NK-92 (cell line): ENCODE results near the gene SLC17A3.

Experiments
- DNase-seq: peaks from one replicate; lab custom pipeline; 2025; ENCODE audit not compliant: unreplicated experiment; lab: John Stamatoyannopoulos, UW

SLC17A3 gene

GRCh38 chr6:25874118-25874517 lies at the start of gene SLC17A3:
TSS of gene SLC17A3 (minus strand) at chr6:25874243. CDS start at chr6:25868387, 5,856 bp downstream.
- DNase-seq, result no peak

- no peak for DNase-seq
These were observed 48.3 kb upstream of the SLC17A3 start for GRCh38 chr6:25922301-25922700.

DNA sequence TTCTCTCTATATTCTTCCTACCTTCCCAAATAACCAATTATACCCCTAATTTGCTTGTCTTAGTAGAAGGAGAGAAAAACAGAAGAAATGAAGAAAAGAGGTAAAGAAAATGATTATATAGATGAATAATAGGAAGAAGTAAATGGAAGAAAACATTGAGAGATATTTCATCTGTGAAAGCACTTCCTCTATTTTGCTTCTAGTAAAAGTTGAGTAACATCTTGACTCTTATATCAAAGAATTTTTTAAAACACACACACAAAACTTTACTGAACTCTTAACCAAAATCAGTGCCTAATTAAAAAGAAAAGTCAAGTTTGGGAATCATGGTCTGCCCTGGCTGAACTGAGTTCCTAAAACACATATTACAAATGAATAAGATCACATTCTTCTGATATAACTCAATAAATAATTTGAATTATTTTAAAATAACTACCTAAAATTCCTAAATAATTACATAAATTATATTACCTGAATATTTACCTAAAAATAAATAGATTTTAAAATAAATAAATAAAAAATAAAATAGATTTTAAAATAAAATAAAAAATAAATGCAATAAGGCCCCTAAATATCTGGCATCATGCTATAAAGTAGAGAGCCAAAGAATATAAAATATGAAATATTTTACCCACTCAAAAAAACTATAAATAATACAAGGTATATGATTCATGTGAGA lies 47.6 kb upstream of the SLC17A3 start:
- DNase-seq, result no peak

DNA sequence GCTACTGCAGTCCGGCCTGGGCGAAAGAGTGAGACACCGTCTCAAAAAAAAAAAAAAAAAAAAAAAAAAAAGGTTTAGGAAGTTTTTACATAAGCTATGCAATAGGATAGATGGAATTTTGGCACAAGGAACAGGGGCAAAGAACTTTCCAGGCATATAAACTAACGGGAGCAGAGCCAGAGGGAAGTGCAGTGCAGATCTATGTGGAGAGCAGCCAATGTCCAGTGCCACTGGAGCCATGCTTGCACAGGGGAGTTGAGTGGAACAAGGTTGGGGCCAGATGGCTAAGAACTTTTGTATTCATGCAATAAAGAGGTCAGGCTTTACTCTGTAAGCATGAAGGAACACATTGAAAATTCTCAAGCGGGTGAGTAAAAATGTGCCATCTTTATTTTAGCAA lies 45.6 kb upstream of the SLC17A3 start:
- no peak for DNase-seq

DNA sequence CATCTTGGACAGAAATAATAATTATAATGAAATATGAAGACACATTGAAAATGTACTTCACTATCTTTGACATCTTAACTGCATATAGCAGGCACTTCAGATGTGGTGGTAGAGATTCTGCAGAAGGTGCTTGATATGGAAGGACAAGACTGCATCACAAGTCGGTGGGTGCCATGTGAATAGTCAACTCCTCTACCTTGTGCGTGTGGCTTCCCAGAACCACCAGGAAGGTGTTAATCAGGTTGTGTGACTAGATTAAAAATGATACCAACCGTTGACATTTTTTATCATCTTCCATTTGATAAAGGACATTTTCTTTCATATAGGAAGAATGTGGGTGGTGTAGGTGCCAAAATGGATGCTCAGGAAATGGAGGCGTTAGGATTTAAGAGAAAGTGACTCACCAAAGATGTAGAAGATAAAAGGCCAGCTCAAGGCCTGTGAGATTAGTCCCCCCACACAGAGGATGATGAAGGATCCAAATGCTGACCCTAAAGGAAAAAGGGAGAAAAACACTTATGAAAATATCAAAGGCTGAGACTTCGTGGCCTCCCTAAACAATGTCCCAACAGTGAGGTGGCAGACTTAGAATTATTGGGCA lies 44.1 kb upstream of the SLC17A3 start:
- DNase-seq, result no peak

DNA sequence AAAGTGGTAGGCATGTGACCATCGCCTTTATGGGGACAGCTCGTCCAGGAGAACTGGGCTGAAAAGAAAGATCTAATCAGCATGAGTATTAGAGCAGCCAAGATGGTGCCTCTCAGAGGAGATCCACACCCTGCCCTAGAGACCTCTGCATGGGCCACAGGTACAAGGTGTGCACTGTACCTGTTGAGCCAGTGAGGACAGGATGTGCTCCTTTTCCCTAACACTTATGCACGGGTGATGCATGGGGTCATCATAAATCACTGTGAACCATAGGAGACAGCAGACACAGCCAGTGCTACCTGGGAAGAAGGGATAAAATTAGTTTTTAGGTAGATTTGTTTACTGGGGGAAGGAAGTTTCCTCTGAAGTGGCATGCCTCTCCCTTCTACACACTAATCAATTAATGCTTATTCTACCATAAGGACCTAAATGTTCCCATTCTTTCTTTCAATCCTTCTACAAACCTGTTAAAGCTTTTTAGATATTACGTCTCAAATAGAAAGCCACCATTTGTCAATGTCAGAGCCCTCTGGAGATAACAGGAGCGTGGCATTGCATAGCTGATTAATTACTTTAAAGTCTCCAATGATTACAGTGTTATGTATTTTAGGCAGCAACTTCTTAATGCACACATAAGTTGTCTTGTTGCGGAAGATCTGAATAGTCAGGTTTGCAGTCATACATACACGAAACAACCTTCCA lies 42.9 kb upstream of the SLC17A3 start:
- no peak for DNase-seq

DNA sequence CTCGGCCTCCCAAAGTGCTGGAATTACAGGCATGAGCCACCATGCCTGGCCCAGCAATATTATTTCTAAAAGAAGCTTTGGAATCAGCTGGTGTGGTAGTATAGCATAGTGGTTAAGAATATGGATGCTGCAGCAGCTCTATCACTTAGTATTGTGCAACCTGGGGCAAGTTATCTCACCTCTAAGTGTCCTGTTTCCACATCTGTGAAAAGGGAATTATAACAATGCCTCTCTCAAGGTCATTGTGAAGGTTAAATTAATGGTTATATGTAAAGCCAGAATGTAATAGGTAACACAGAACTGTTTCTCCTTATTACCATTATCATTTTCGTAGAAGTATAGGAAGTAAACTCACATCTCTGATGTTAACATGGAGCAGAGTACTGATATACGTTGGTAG lies 42.3 kb upstream of the SLC17A3 start:
- no peak for DNase-seq

- DNase-seq, result no peak
These were observed 39.7 kb upstream of the SLC17A3 start for GRCh38 chr6:25913741-25914140.

GRCh38 chr6:25911351-25911750 lies 37.3 kb upstream of the SLC17A3 start:
- DNase-seq, result no peak

- no peak for DNase-seq
These were observed 33.5 kb upstream of the SLC17A3 start for GRCh38 chr6:25907475-25908014.

GRCh38 chr6:25903467-25904099 lies 29.5 kb upstream of the SLC17A3 start:
- DNase-seq, result no peak

GRCh38 chr6:25902071-25902470 lies 28.0 kb upstream of the SLC17A3 start:
- DNase-seq, result no peak

- DNase-seq, result no peak
These were observed 26.8 kb upstream of the SLC17A3 start for GRCh38 chr6:25900843-25901242.

DNA sequence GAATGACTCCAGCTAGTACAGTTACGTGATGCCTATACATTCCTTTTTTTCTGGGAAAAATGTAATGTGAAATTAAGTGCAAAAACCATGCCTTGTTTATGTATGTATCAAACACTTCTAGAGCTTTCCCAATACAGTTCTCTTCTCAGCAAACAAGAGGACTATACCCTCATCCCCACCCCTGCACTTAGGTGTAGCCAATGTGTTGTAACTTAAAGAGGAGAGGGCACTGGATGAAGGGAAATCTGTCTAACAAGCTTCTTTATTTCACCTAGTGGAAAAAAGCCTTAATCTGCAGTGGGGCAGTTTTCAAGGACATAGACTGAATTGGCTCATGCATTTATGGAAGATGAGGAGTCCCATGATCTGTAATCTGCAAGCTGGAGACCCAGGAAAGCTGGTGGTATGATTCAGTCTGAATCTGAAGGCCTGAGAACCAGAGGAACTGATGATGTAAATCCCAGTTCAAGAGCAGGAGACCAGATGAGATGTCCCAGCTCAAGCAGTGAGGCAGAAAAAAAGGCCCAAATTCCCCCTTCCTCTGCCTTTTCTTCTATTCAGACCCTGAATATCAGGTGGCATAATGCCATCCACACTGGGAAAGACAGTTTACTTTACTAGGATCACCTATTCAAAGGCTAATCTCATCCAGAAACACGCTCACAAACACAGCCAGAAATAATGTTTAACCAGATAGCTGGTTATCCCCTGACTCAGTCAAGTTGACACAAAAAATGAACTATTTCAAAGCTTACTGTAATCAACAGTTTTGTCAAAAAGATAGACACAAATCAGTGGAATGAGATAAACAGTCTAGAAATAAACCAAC lies 25.8 kb upstream of the SLC17A3 start:
- no peak for DNase-seq

- no peak for DNase-seq
These were observed 25.1 kb upstream of the SLC17A3 start for GRCh38 chr6:25899123-25899522.

DNA sequence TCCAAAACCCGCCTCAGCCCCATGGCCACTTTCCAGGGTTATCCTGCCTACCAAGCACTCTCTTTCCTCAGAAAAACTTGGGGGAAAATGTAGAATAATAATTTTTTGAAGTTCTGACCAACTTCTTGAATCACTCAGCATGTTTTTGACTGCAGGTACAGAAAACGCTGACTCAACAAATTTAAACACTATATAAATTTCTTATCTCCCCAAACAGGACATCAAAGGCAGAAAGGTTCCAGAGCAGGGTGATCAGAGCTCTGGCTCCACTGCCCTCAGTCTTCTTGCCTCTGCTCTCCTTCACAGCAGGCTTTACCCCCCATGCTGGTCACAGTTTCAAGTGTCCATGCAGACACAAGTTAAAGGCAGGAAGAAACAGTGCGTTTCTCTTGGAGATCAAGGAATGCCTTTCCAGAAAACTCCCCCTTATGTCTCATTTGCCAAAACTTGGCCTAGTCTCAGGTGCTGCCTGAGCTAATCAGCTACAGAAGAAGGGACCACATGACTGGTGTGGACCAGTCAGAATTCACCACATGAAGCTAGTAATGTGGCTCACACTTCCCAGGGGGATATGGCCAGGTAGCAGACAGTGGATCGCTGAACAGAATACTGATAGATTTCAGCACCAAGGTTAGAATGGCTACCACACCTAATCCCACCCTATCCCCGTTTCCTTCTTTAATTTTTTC lies 24.4 kb upstream of the SLC17A3 start:
- DNase-seq, result no peak

GRCh38 chr6:25896252-25896651 lies 22.2 kb upstream of the SLC17A3 start:
- no peak for DNase-seq

DNA sequence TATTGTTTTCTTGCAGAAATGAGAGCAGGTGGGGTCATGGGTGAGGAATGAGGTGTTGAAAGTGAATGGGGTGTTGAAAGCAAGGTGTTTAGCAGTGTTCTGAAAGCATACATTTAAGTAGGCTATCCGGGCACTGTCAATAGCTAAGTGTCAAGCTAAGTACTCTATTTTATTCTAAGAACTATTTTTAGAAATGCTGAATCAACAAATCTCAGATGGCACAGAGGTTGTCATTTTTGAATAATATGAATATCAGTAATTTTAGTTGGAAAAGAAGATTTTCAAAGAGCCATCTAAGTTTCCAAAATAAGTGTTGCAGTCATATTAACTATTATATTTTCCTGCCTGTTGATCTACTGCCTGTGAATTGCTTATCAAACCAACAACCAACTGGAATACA lies 21.7 kb upstream of the SLC17A3 start:
- no peak for DNase-seq

DNA sequence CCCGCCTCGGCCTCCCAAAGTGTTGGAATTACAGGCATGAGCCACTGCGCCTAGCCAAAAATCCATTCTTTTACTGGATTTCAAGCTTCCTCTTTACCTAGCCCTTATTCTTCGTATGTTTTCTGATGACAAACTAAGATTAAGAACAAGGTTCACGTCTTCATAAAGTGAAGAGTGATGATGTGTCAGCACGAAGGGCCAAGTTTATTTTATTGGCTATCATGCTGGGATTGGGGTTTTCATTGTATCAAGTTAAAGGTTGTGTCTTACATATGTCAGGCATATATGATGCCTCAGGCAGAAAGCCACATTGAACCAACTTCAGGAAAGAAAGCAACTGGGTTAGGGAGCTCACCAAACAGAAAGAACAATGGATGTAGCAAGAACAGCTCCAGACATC lies 19.7 kb upstream of the SLC17A3 start:
- no peak for DNase-seq

DNA sequence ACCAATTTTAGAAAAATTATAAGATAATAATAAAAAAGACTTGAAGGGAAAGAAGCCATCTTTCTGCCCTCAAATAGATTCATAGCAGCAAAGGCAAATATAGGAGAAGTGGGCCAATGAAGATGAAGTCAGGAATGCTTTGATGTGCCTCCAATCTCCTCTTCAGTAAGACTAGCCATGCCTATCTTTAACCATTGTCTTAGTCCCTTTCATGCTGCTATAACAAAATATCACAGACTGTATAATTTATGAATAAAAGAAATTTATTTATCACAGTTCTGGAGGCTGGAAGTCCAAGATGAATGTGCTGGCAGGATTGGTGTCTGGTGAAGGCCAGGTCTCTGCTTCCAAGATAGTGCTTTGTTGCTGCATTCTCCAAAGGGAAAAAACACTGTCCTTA lies 18.8 kb upstream of the SLC17A3 start:
- no peak for DNase-seq
